Tibial artery (tissue), 4 donors: ENCODE measurements around the gene VSIG10L.

ENCODE experiments used
- DNase-seq, 2 donors: peaks; one replicate each; pipeline ENCODE4 v3.0.0-alpha.2; 2019
- H3K27ac ChIP-seq, 2 donors: fragments of 200-600 bp; sonication (generic) in 1 of 2; 1 replicate in 1 of 2; 2 replicates in 1 of 2; pipeline ENCODE4 v1.5.1; 2018 to 2019; ENCODE audit warnings: mild to moderate bottlenecking in 1 of 2
- H3K27me3 ChIP-seq, 2 donors: fragments of 200-600 bp; sonication (generic) in 1 of 2; one replicate each; pipeline versions ENCODE4 v1.5.1 to v1.6.0; 2016 to 2019
- H3K36me3 ChIP-seq, 3 donors: fragments of 200-600 bp; sonication (generic) in 2 of 3; one replicate each; pipeline ENCODE4 v1.5.1; 2016 to 2019; ENCODE audit warnings: mild to moderate bottlenecking in 2 of 3
- H3K4me1 ChIP-seq, 4 donors: fragments of 200-600 bp; sonication (generic) in 2 of 4; 1 replicate in 3 of 4; 2 replicates in 1 of 4; pipeline ENCODE4 v1.5.1; 2016 to 2019
- H3K4me3 ChIP-seq, 2 donors: fragments of 200-600 bp; sonication (generic) in 1 of 2; 1 replicate in 1 of 2; 2 replicates in 1 of 2; pipeline ENCODE4 v1.5.1; 2018 to 2019; ENCODE audit warnings: mild to moderate bottlenecking in 2 of 2
- H3K9me3 ChIP-seq, 3 donors: fragments of 200-600 bp; sonication (generic) in 1 of 3; one replicate each; pipeline ENCODE4 v1.5.1; 2016 to 2019
- CTCF ChIP-seq, 2 experiments: fragments of 200-600 bp in 1 of 2; fragments of 450-650 bp in 1 of 2; IDR thresholded peaks; one replicate each; pipeline ENCODE4 v1.5.1; 2017 to 2019; ENCODE audit warnings: antibody characterized with exemption in 2 of 2, mild to moderate bottlenecking in 1 of 2, moderate library complexity in 1 of 2
- intact Hi-C: fragments of 100-400 bp; cut with DNase I; formaldehyde crosslinking; loops from one replicate; pipeline ENCODE4 v1.15.0; 2023; ENCODE audit warnings: low total_unique reads

VSIG10L gene

GRCh38 chr19:51326216-51327065, 15.5 kb downstream of the VSIG10L start:
- Histone ChIP-seq H3K36me3 (peaks cover 0 to 5% (median 0%) of the 10 kb centered on the region in 3 donors), H3K4me1 (peaks cover 0 to 14% (median 7%) of the 10 kb centered on the region in 4 donors), H3K9me3 (no peaks in the 10 kb centered on the region), H3K4me3 (no peak overlapping the region), H3K27ac (no peak overlapping the region), H3K27me3 (peaks cover 0 to 79% of the 10 kb centered on the region in 2 donors)
- DNase-seq: peak in 1 of 2 donors; percentile 57
- TF ChIP-seq CTCF (IDR thresholded peaks at IDR 0.05): no peak
- intact Hi-C loops: no loop called here

- Histone ChIP-seq H3K4me3 (no peak overlapping the region), H3K27me3 (peaks cover 0 to 73% of the 10 kb centered on the region in 2 donors), H3K27ac (no peak overlapping the region), H3K4me1 (peaks cover 0 to 14% (median 7%) of the 10 kb centered on the region in 4 donors), H3K36me3 (no peaks in the 10 kb centered on the region), H3K9me3 (no peaks in the 10 kb centered on the region)
- intact Hi-C loops: no loop called here
- DNase-seq: no peak
- TF ChIP-seq CTCF (IDR thresholded peaks at IDR 0.05): no peak
These were observed 16.6 kb downstream of the VSIG10L start for GRCh38 chr19:51325161-51325976.

GRCh38 chr19:51324167-51324481, 17.8 kb downstream of the VSIG10L start:
- Histone ChIP-seq H3K4me1 (peaks cover 0 to 14% (median 7%) of the 10 kb centered on the region in 4 donors), H3K36me3 (no peaks in the 10 kb centered on the region), H3K4me3 (no peak overlapping the region), H3K27ac (no peak overlapping the region), H3K9me3 (no peaks in the 10 kb centered on the region), H3K27me3 (peaks cover 0 to 60% of the 10 kb centered on the region in 2 donors)
- no peak for TF ChIP-seq CTCF (IDR thresholded peaks at IDR 0.05)
- no peak for DNase-seq
- intact Hi-C loops: no loop called here

GRCh38 chr19:51323481-51324166, 18.3 kb downstream of the VSIG10L start:
- intact Hi-C loops: no loop called here
- Histone ChIP-seq H3K4me1 (peaks cover 0 to 14% (median 7%) of the 10 kb centered on the region in 4 donors), H3K4me3 (no peak overlapping the region), H3K27me3 (peaks cover 0 to 55% of the 10 kb centered on the region in 2 donors), H3K9me3 (no peaks in the 10 kb centered on the region), H3K27ac (no peak overlapping the region), H3K36me3 (no peaks in the 10 kb centered on the region)
- DNase-seq: no peak
- TF ChIP-seq CTCF (IDR thresholded peaks at IDR 0.05): no peak

- Histone ChIP-seq H3K4me3 (no peak overlapping the region), H3K27me3 (peaks cover 0 to 47% of the 10 kb centered on the region in 2 donors), H3K27ac (no peak overlapping the region), H3K36me3 (no peaks in the 10 kb centered on the region), H3K4me1 (peaks cover 0 to 2% (median under 1%) of the 10 kb centered on the region in 4 donors), H3K9me3 (no peaks in the 10 kb centered on the region)
- intact Hi-C loops: no loop called here
- DNase-seq: no peak
- TF ChIP-seq CTCF (IDR thresholded peaks at IDR 0.05): no peak
These were observed 20.1 kb downstream of the VSIG10L start for GRCh38 chr19:51321799-51322198.
